Nephron (organoid): ENCODE results near the gene METTL6.
"Not testable (repeated sequence)": the region's sequence is repeated elsewhere in the genome, so short reads cannot be mapped to it uniquely, and the experiment has no call there.

Experiments used
- H3K27ac Mint-ChIP-seq, 3 experiments: 2 replicates each; pipeline ENCODE4 v1.8.0; 2020; ENCODE audit warnings: mixed read lengths in 3 of 3, mild to moderate bottlenecking in 2 of 3, moderate library complexity in 1 of 3
- H3K27me3 Mint-ChIP-seq: 2 replicates; pipeline ENCODE4 v1.8.0; 2021; ENCODE audit warnings: low read depth, mild to moderate bottlenecking, moderate library complexity, mixed read lengths
- H3K36me3 Mint-ChIP-seq: 2 replicates; pipeline ENCODE4 v1.8.0; 2020; ENCODE audit warnings: low read depth, mixed read lengths
- H3K4me1 Mint-ChIP-seq: 2 replicates; pipeline ENCODE4 v1.8.0; 2020; ENCODE audit warnings: mixed read lengths
- H3K4me3 Mint-ChIP-seq, 3 experiments: 2 replicates each; pipeline ENCODE4 v1.8.0; 2020; ENCODE audit warnings: mild to moderate bottlenecking in 3 of 3, mixed read lengths in 3 of 3, moderate library complexity in 2 of 3
- H3K9me3 Mint-ChIP-seq: 2 replicates; pipeline ENCODE4 v1.8.0; 2020; ENCODE audit warnings: mixed read lengths
- CTCF ChIP-seq, 3 experiments: fragments of 200-600 bp; sonication (generic); IDR thresholded peaks; one replicate each; pipeline ENCODE4 v1.5.0; 2021; ENCODE audit warnings: antibody characterized with exemption in 3 of 3; ENCODE audit not compliant: unreplicated experiment in 3 of 3

The METTL6 gene

GRCh38 chr3:15420871-15421270, 6.5 kb downstream of the METTL6 start:
- Mint-ChIP-seq H3K27ac (no peak overlapping the region), H3K9me3 (no peaks in the 10 kb centered on the region), H3K36me3 (peaks cover 43% of the 10 kb centered on the region), H3K4me3 (no peak overlapping the region), H3K4me1 (peaks cover 10% of the 10 kb centered on the region), H3K27me3 (no peaks in the 10 kb centered on the region)
- TF ChIP-seq CTCF (IDR thresholded peaks at IDR 0.05; ENCODE audit: unreplicated experiment in 3 of 3), result no peak

GRCh38 chr3:15410966-15411365, 16.4 kb downstream of the METTL6 start:
- H3K27ac Mint-ChIP-seq, H3K4me1 Mint-ChIP-seq, H3K4me3 Mint-ChIP-seq, H3K27me3 Mint-ChIP-seq, H3K9me3 Mint-ChIP-seq: not testable (repeated sequence)
- peaks cover 62% of the 10 kb centered on the region for H3K36me3 Mint-ChIP-seq

GRCh38 chr3:15409774-15410173, 17.6 kb downstream of the METTL6 start:
- Mint-ChIP-seq H3K4me1 (no peaks in the 10 kb centered on the region), H3K9me3 (no peaks in the 10 kb centered on the region), H3K27ac (no peak overlapping the region), H3K27me3 (no peaks in the 10 kb centered on the region), H3K36me3 (peaks cover 50% of the 10 kb centered on the region), H3K4me3 (no peak overlapping the region)
- no peak for TF ChIP-seq CTCF (IDR thresholded peaks at IDR 0.05; ENCODE audit: unreplicated experiment in 3 of 3)

GRCh38 chr3:15409239-15409638, 18.1 kb downstream of the METTL6 start:
- peaks cover 46% of the 10 kb centered on the region for H3K36me3 Mint-ChIP-seq
- no peaks in the 10 kb centered on the region for H3K4me1 Mint-ChIP-seq
- no peaks in the 10 kb centered on the region for H3K9me3 Mint-ChIP-seq
- no peak overlapping the region for H3K27ac Mint-ChIP-seq
- no peak overlapping the region for H3K4me3 Mint-ChIP-seq
- TF ChIP-seq CTCF (IDR thresholded peaks at IDR 0.05; ENCODE audit: unreplicated experiment in 3 of 3), result no peak
- no peaks in the 10 kb centered on the region for H3K27me3 Mint-ChIP-seq

GRCh38 chr3:15405448-15406050, 21.8 kb downstream of the METTL6 start:
- peaks cover 22% of the 10 kb centered on the region for H3K36me3 Mint-ChIP-seq
- H3K4me1 Mint-ChIP-seq, result peaks cover 5% of the 10 kb centered on the region
- no peaks in the 10 kb centered on the region for H3K27me3 Mint-ChIP-seq
- no peaks in the 10 kb centered on the region for H3K9me3 Mint-ChIP-seq
- H3K27ac Mint-ChIP-seq, result no peak overlapping the region
- no peak overlapping the region for H3K4me3 Mint-ChIP-seq
- peak; percentile 62 to 72 (median 67) for TF ChIP-seq CTCF (IDR thresholded peaks at IDR 0.05; ENCODE audit: unreplicated experiment in 3 of 3)

- H3K27me3 Mint-ChIP-seq, result no peaks in the 10 kb centered on the region
- H3K27ac Mint-ChIP-seq, result no peak overlapping the region
- H3K36me3 Mint-ChIP-seq, result peaks cover 18% of the 10 kb centered on the region
- no peak overlapping the region for H3K4me3 Mint-ChIP-seq
- H3K9me3 Mint-ChIP-seq, result no peaks in the 10 kb centered on the region
- TF ChIP-seq CTCF (IDR thresholded peaks at IDR 0.05; ENCODE audit: unreplicated experiment in 3 of 3), result no peak
- H3K4me1 Mint-ChIP-seq, result peaks cover 5% of the 10 kb centered on the region
Measured at GRCh38 chr3:15404767-15405166, 22.6 kb downstream of the METTL6 start.
